DMS53 (cell line): Measurements from ENCODE around the gene CA6.
"Not testable (repeated sequence)": the region's sequence is repeated elsewhere in the genome, so short reads cannot be mapped to it uniquely, and the experiment has no call there.

ENCODE experiments used
- DNase-seq: peaks from one replicate; lab custom pipeline; 2025; lab: John Stamatoyannopoulos, UW

Gene CA6

GRCh38 chr1:9004700-9005394 lies 59.2 kb downstream of the CA6 start:
- peak; percentile 89 for DNase-seq

- no peak for DNase-seq
Observed at GRCh38 chr1:9005395-9005708, 59.7 kb downstream of the CA6 start.

- DNase-seq = no peak
Observed at GRCh38 chr1:9006956-9007615, 61.4 kb downstream of the CA6 start.

GRCh38 chr1:9008236-9008635 lies 62.6 kb downstream of the CA6 start:
- DNase-seq = no peak

- DNase-seq = peak; percentile 93
Observed at GRCh38 chr1:9009438-9010370, 64.0 kb downstream of the CA6 start.

GRCh38 chr1:9010781-9011323 lies 65.2 kb downstream of the CA6 start:
- no peak for DNase-seq

- DNase-seq = no peak
Observed at GRCh38 chr1:9013819-9014218, 68.2 kb downstream of the CA6 start.

GRCh38 chr1:9014475-9015375 lies 69.1 kb downstream of the CA6 start:
- no peak for DNase-seq

GRCh38 chr1:9016455-9016854 lies 70.8 kb downstream of the CA6 start:
- no peak for DNase-seq

- DNase-seq = no peak
Observed at GRCh38 chr1:9018333-9018732, 72.7 kb downstream of the CA6 start.

GRCh38 chr1:9019896-9020295 lies 74.2 kb downstream of the CA6 start:
- DNase-seq = no peak

GRCh38 chr1:9020305-9020704 lies 74.6 kb downstream of the CA6 start:
- no peak for DNase-seq

- not testable (repeated sequence) for DNase-seq
Observed at GRCh38 chr1:9022026-9022738, 76.5 kb downstream of the CA6 start.

GRCh38 chr1:9022773-9023172 lies 77.1 kb downstream of the CA6 start:
- no peak for DNase-seq
